Neural cell (in vitro differentiated cells): ENCODE data around the gene MRPL24. TPM values are rescaled to one million over a fixed set of nuclear protein-coding genes. Genes with fewer than 3 reads are reported as not detected.

ENCODE experiments used
- H2AFZ ChIP-seq: fragments of 200-600, 300-800 bp; sonication (generic), shearing (Covaris generic); 2 replicates; pipeline ENCODE4 v1.6.0; 2014; ENCODE audit warnings: low read depth, mild to moderate bottlenecking, antibody characterized with exemption, low read length, moderate library complexity
- H3F3A ChIP-seq: fragments of 200-600 bp; shearing (Covaris generic); 2 replicates; pipeline ENCODE4 v1.6.1; 2016; ENCODE audit warnings: mild to moderate bottlenecking, moderate library complexity, mixed read lengths, antibody characterized with exemption, low read length; ENCODE audit not compliant: insufficient read depth, poor library complexity, severe bottlenecking
- H3K27ac ChIP-seq: fragments of 200-600, 300-800 bp; sonication (generic), shearing (Covaris generic); 2 replicates; pipeline ENCODE4 v1.5.1; 2014; ENCODE audit warnings: mild to moderate bottlenecking, low read length, moderate library complexity
- H3K27me3 ChIP-seq: fragments of 300-800, 200-600 bp; sonication (generic), shearing (Covaris generic); 2 replicates; pipeline ENCODE4 v1.6.0; 2014; ENCODE audit warnings: mild to moderate bottlenecking, low read depth, low read length, moderate library complexity; ENCODE audit not compliant: insufficient read depth
- H3K36me3 ChIP-seq: fragments of 300-800, 200-600 bp; sonication (generic), shearing (Covaris generic); 2 replicates; pipeline ENCODE4 v1.5.1; 2014; ENCODE audit warnings: mild to moderate bottlenecking, antibody characterized with exemption, low read length, moderate library complexity; ENCODE audit not compliant: insufficient read depth
- H3K4me2 ChIP-seq: fragments of 300-800, 200-600 bp; sonication (generic), shearing (Covaris generic); 2 replicates; pipeline ENCODE4 v1.6.0; 2014; ENCODE audit warnings: mild to moderate bottlenecking, low read length
- H3K4me3 ChIP-seq: fragments of 300-800, 200-600 bp; sonication (generic), shearing (Covaris generic); 2 replicates; pipeline ENCODE4 v1.5.1; 2014; ENCODE audit warnings: mild to moderate bottlenecking, low read length, moderate library complexity
- H3K79me2 ChIP-seq: fragments of 200-600 bp; shearing (Covaris generic); replicated peaks from 2 replicates; pipeline ENCODE4 v1.6.0; 2014; ENCODE audit warnings: mild to moderate bottlenecking, low read length, moderate library complexity; ENCODE audit not compliant: insufficient read depth
- H3K9ac ChIP-seq: fragments of 300-800, 200-600 bp; sonication (generic), shearing (Covaris generic); 2 replicates; pipeline ENCODE4 v1.6.1; 2016; ENCODE audit warnings: mild to moderate bottlenecking, low read length, mixed read lengths
- H3K9me2 ChIP-seq: fragments of 200-600 bp; shearing (Covaris generic); 2 replicates; pipeline ENCODE4 v1.6.1; 2016; ENCODE audit warnings: mild to moderate bottlenecking, low read length, mixed read lengths; ENCODE audit not compliant: insufficient read depth
- H3K9me3 ChIP-seq: fragments of 200-600, 300-800 bp; sonication (generic), shearing (Covaris generic); 2 replicates; pipeline ENCODE4 v1.6.1; 2016; ENCODE audit warnings: mild to moderate bottlenecking, mixed run types, low read length, moderate library complexity, mixed read lengths
- H4K20me1 ChIP-seq: fragments of 200-600 bp; shearing (Covaris generic); 2 replicates; pipeline ENCODE4 v1.6.1; 2016; ENCODE audit warnings: mild to moderate bottlenecking, mixed run types; ENCODE audit not compliant: insufficient read depth
- CTCF ChIP-seq: fragments of 450-650 bp; IDR thresholded peaks from 2 replicates; pipeline ENCODE4 v1.5.1; 2014; ENCODE audit warnings: antibody characterized with exemption, mild to moderate bottlenecking, moderate library complexity; ENCODE audit not compliant: poor library complexity, severe bottlenecking
- EP300 ChIP-seq: fragments of 450-650 bp; conservative IDR thresholded peaks from 2 replicates; pipeline ENCODE4 v1.6.1; 2014; ENCODE audit warnings: antibody characterized with exemption, mild to moderate bottlenecking, moderate library complexity; ENCODE audit not compliant: poor library complexity, severe bottlenecking
- EZH2 ChIP-seq: fragments of 200-600, 300-800 bp; shearing (Covaris generic), sonication (generic); IDR thresholded peaks from 2 replicates; pipeline ENCODE4 v1.6.1; 2014; ENCODE audit warnings: antibody characterized with exemption, low read length, borderline replicate concordance, mild to moderate bottlenecking; ENCODE audit not compliant: insufficient read depth, poor library complexity, severe bottlenecking
- MXI1 ChIP-seq: fragments of 450-650 bp; conservative IDR thresholded peaks from 2 replicates; pipeline ENCODE4 v1.6.1; 2014; ENCODE audit warnings: antibody characterized with exemption, mild to moderate bottlenecking; ENCODE audit not compliant: poor library complexity, severe bottlenecking
- POLR2AphosphoS5 ChIP-seq: IDR thresholded peaks from 2 replicates; pipeline ENCODE4 v1.6.1; 2012
- RAD21 ChIP-seq: fragments of 450-650 bp; conservative IDR thresholded peaks from 2 replicates; pipeline ENCODE4 v1.6.1; 2014; ENCODE audit warnings: antibody characterized with exemption, mild to moderate bottlenecking, moderate library complexity
- REST ChIP-seq: IDR thresholded peaks from 2 replicates; pipeline ENCODE4 v1.6.1; 2012; ENCODE audit warnings: borderline replicate concordance
- SMC3 ChIP-seq: fragments of 450-650 bp; conservative IDR thresholded peaks from 2 replicates; pipeline ENCODE4 v1.6.1; 2014; ENCODE audit warnings: antibody characterized with exemption, mild to moderate bottlenecking, moderate library complexity; ENCODE audit not compliant: poor library complexity
- TAF1 ChIP-seq: IDR thresholded peaks from 2 replicates; pipeline ENCODE4 v1.6.1; 2012; ENCODE audit warnings: low read depth
- polyA plus RNA-seq: library from polyadenylated mRNA; depleted of rRNA; stranded (reverse); fragments of >200 nt; gene quantifications from 2 replicates; pipeline ENCODE4 v1.2.3, GENCODE V29; 2014

The MRPL24 gene
- polyA plus RNA-seq, 1 donor from 2014 or later, result 56.5 TPM

GRCh38 chr1:156711011-156711817, 29.7 kb downstream of the MRPL24 start:
- no peaks in the 10 kb centered on the region for H3K27me3 ChIP-seq
- H3K36me3 ChIP-seq, result no peaks in the 10 kb centered on the region
- no peaks in the 10 kb centered on the region for H3K9me2 ChIP-seq
- no peaks in the 10 kb centered on the region for H3K9me3 ChIP-seq
- no peak overlapping the region for H3K27ac ChIP-seq
- H3K4me2 ChIP-seq, result no peak overlapping the region
- H3K79me2 ChIP-seq, result no peaks in the 10 kb centered on the region
- H4K20me1 ChIP-seq, result no peaks in the 10 kb centered on the region
- TF ChIP-seq EZH2 (no peak), POLR2AphosphoS5 (no peak), SMC3 (no peak), RAD21 (no peak), TAF1 (no peak), EP300 (no peak), MXI1 (no peak), CTCF (no peak), REST (no peak)
- H3F3A ChIP-seq, result peaks cover 3% of the 10 kb centered on the region
- H2AFZ ChIP-seq, result no peak overlapping the region
- H3K9ac ChIP-seq, result no peak overlapping the region
- H3K4me3 ChIP-seq, result no peak overlapping the region

DNA sequence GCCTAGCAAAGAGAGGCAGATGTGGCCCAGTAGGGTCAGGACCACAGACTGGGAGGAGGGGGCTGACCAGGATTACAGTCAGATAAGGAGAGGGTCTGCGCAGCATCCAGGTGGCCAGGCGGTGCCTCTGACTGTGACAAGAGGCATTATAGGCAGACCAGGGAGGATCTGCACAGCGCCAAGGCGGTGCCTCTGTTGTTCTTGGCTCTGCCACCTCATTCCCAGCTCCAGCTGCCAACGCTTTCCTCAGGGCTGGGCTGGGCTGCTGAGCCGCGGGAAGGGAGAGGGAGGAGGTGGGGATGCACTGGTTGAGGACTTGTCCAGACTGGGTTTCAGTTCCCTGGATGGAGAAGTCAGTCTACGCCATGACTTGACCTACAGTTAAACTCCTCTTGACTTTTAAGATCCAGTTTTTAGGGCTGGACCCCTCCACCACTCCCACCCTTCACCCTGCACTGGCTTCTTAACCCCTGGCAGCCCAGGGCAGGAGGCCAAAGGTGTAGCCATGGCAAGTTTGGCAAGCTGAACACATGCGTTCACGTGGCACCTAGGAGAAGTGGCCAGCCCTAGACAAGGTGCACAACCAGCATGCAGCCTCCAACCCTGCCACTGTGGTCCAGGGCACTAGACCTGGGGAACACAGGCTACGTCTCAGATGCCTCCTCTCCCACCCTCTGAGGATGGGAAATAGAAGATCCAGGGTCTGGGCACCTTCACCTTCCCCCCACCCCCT, 31.0 kb downstream of the MRPL24 start:
- Histone ChIP-seq H2AFZ (no peak overlapping the region), H3K9ac (no peak overlapping the region), H3K9me3 (no peaks in the 10 kb centered on the region), H3K4me3 (no peak overlapping the region), H3K9me2 (no peaks in the 10 kb centered on the region), H3K36me3 (no peaks in the 10 kb centered on the region), H3K79me2 (no peaks in the 10 kb centered on the region), H3K27me3 (peaks cover 5% of the 10 kb centered on the region), H3K27ac (no peak overlapping the region), H4K20me1 (no peaks in the 10 kb centered on the region), H3F3A (peaks cover 8% of the 10 kb centered on the region), H3K4me2 (no peak overlapping the region)
- TF ChIP-seq RAD21, result no peak
- TF ChIP-seq CTCF, result no peak
- no peak for TF ChIP-seq TAF1
- TF ChIP-seq MXI1, result no peak
- no peak for TF ChIP-seq POLR2AphosphoS5
- no peak for TF ChIP-seq EP300
- no peak for TF ChIP-seq EZH2
- no peak for TF ChIP-seq REST
- no peak for TF ChIP-seq SMC3
